ENCODE data around the gene CPN2. TPM values are rescaled to one million over a fixed set of nuclear protein-coding genes. Genes with fewer than 3 reads are reported as not detected.

The CPN2 gene
- total and polyA plus RNA-seq, 2 of the 13 experiments (the other 11 are each of a cell fraction or from before 2014, with no cell fraction given) = 26.7 to 27.7 TPM

- TF ChIP-seq YEATS2 (CRISPR knock-in tag; IDR thresholded peaks at IDR 0.05; ENCODE audit: borderline replicate concordance) = no peak
- TF ChIP-seq SMC3 (IDR thresholded peaks at IDR 0.05; ENCODE audit: low read length) = peak; percentile 47; the same call in 1 of the 2 replicates
- TF ChIP-seq, protein P1, sequence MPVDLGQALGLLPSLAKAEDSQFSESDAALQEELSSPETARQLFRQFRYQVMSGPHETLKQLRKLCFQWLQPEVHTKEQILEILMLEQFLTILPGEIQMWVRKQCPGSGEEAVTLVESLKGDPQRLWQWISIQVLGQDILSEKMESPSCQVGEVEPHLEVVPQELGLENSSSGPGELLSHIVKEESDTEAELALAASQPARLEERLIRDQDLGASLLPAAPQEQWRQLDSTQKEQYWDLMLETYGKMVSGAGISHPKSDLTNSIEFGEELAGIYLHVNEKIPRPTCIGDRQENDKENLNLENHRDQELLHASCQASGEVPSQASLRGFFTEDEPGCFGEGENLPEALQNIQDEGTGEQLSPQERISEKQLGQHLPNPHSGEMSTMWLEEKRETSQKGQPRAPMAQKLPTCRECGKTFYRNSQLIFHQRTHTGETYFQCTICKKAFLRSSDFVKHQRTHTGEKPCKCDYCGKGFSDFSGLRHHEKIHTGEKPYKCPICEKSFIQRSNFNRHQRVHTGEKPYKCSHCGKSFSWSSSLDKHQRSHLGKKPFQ (CRISPR knock-in tag; IDR thresholded peaks at IDR 0.05; ENCODE audit: insufficient replicate concordance) = no peak
- peak in 1 of 2 experiments; percentile 85; a peak in 2 of 4 replicates for TF ChIP-seq KLF16 (CRISPR knock-in tag; IDR thresholded peaks at IDR 0.05)
- no peak for TF ChIP-seq TRIM24 (CRISPR knock-in tag; IDR thresholded peaks at IDR 0.05)
- no peak for TF ChIP-seq ZNF260 (CRISPR knock-in tag; IDR thresholded peaks at IDR 0.05; ENCODE audit: borderline replicate concordance, low read depth)
- no peak for TF ChIP-seq LBX2 (CRISPR knock-in tag; IDR thresholded peaks at IDR 0.05; ENCODE audit: borderline replicate concordance)
- TF ChIP-seq SIX1 (CRISPR knock-in tag; IDR thresholded peaks at IDR 0.05; ENCODE audit: borderline replicate concordance) = no peak
- TF ChIP-seq ZNF580 (CRISPR knock-in tag; IDR thresholded peaks at IDR 0.05; ENCODE audit: borderline replicate concordance, low read depth) = peak; percentile 51; the same call in 1 of the 2 replicates
- TF ChIP-seq ZNF577 (CRISPR knock-in tag; IDR thresholded peaks at IDR 0.05; ENCODE audit: borderline replicate concordance, low read depth) = no peak
- no peak for TF ChIP-seq ZNF441 (CRISPR knock-in tag; IDR thresholded peaks at IDR 0.05; ENCODE audit: borderline replicate concordance)
- TF ChIP-seq, protein P2, sequence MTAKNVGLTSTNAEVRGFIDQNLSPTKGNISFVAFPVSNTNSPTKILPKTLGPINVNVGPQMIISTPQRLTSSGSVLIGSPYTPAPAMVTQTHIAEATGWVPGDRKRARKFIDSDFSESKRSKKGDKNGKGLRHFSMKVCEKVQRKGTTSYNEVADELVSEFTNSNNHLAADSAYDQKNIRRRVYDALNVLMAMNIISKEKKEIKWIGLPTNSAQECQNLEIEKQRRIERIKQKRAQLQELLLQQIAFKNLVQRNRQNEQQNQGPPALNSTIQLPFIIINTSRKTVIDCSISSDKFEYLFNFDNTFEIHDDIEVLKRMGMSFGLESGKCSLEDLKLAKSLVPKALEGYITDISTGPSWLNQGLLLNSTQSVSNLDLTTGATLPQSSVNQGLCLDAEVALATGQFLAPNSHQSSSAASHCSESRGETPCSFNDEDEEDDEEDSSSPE (CRISPR knock-in tag; IDR thresholded peaks at IDR 0.05) = peak; percentile 39; the same call in 1 of the 2 replicates
- TF ChIP-seq GPBP1L1 (CRISPR knock-in tag; IDR thresholded peaks at IDR 0.05) = no peak
- no peak for TF ChIP-seq SYNCRIP (IDR thresholded peaks at IDR 0.05; ENCODE audit: insufficient read depth, low read depth, low read length)
- TF ChIP-seq ZFAT (CRISPR knock-in tag; conservative IDR thresholded peaks at IDR 0.05) = no peak
- no peak for TF ChIP-seq SNAPC5 (CRISPR knock-in tag; IDR thresholded peaks at IDR 0.05; ENCODE audit: borderline replicate concordance)
- no peak for TF ChIP-seq TBX3 (IDR thresholded peaks at IDR 0.05; ENCODE audit: borderline replicate concordance)
- TF ChIP-seq MIXL1 (CRISPR knock-in tag; IDR thresholded peaks at IDR 0.05) = no peak
- peak; percentile 39; the same call in 1 of the 2 replicates for TF ChIP-seq ZSCAN20 (CRISPR knock-in tag; IDR thresholded peaks at IDR 0.05; ENCODE audit: borderline replicate concordance)
- peak; percentile 67 for TF ChIP-seq MED1 (CRISPR knock-in tag; IDR thresholded peaks at IDR 0.05)
- no peak for TF ChIP-seq ZNF430 (CRISPR knock-in tag; IDR thresholded peaks at IDR 0.05)
- no peak for TF ChIP-seq NCOA5 (CRISPR knock-in tag; IDR thresholded peaks at IDR 0.05)
- TF ChIP-seq ZNF230 (CRISPR knock-in tag; IDR thresholded peaks at IDR 0.05) = no peak
- TF ChIP-seq ZNF264 (CRISPR knock-in tag; IDR thresholded peaks at IDR 0.05) = no peak
- no peak for TF ChIP-seq NONO (IDR thresholded peaks at IDR 0.05)
- no peak for TF ChIP-seq NONO (CRISPR knock-in tag; conservative IDR thresholded peaks at IDR 0.05)
Measured at GRCh38 chr3:194315088-194315964, 35.8 kb downstream of the CPN2 start (continued).
